ENCODE results near the gene ALX3. TPM values are rescaled to one million over a fixed set of nuclear protein-coding genes. Genes with fewer than 3 reads are reported as not detected.

The ALX3 gene
- total and polyA plus RNA-seq, 10 of the 15 experiments (the other 5 are each of a cell fraction or from before 2014, with no cell fraction given): not detected

- FAIRE-seq (no peak), ATAC-seq (no peak), DNase-seq (ENCODE audit: low read depth, low spot score) (no peak)
- ChIA-PET SMC1A (ENCODE audit: uncharacterized antibody, unreplicated experiment) (interaction anchor here (0.9 to 1.8 kb wide), 3 partner anchors 14 to 404 kb away, joined by 3 to 5 read pairs (median 3); no protein-coding TSS in a partner anchor), POLR2A (no interaction called here), CTCF (interaction anchor here (1.0 to 6.8 kb wide), 10 partner anchors 10 to 364 kb away, joined by 3 to 120 read pairs (median 4); no protein-coding TSS in a partner anchor), RAD21 (ENCODE audit: unreplicated experiment) (interaction anchor here (2.5 kb wide), 1 partner anchor 12 kb away, joined by 14 read pairs; no protein-coding TSS in a partner anchor)
- in situ Hi-C loops (cut with MboI) (no loop called here), intact Hi-C loops (cut with micrococcal nuclease; ENCODE audit: unreplicated experiment) (no loop called here)
- Histone ChIP-seq H2AFZ (ENCODE audit: control insufficient read depth, low read depth, low read length) (no peak overlapping the region), H3K9ac (ENCODE audit: control insufficient read depth, insufficient read depth, low read length) (no peak overlapping the region), H3K27ac (ENCODE audit: control insufficient read depth, insufficient read depth) (no peak overlapping the region), H3K36me3 (ENCODE audit: control insufficient read depth in 2 of 2, insufficient read depth in 2 of 2, low read length in 1 of 2) (no peaks in the 10 kb centered on the region), H3K27me3 (replicated peaks in 1 of 2; ENCODE audit: control insufficient read depth in 2 of 2, insufficient read depth in 2 of 2, low read length in 1 of 2) (peaks cover 0 to 9% of the 10 kb centered on the region in 2 experiments; a peak in 1 of 4 replicates), H3K4me3 (no peak overlapping the region), H3K79me2 (ENCODE audit: control insufficient read depth, insufficient read depth, low read length) (no peaks in the 10 kb centered on the region), H3K9me3 (replicated peaks; ENCODE audit: control insufficient read depth, insufficient read depth, low read length) (no peaks in the 10 kb centered on the region), H3K4me2 (ENCODE audit: control insufficient read depth, insufficient read depth) (no peak overlapping the region), H3K4me1 (ENCODE audit: control insufficient read depth, insufficient read depth, low read length) (no peaks in the 10 kb centered on the region), H4K20me1 (ENCODE audit: control insufficient read depth, insufficient read depth) (no peaks in the 10 kb centered on the region)
- WGBS (ENCODE audit: insufficient coverage, insufficient replicate concordance, low lambda C conversion rate, missing lambda C conversion rate): 40% methylated on average over 3 of the region's 3 CpGs
- no TSS peak for BruUV-seq (replicated peaks)
- TF ChIP-seq ZBED1 (IDR thresholded peaks at IDR 0.05; ENCODE audit: borderline replicate concordance) (no peak), NR2C2 (IDR thresholded peaks at IDR 0.05; ENCODE audit: borderline replicate concordance, control insufficient read depth, insufficient read length, low read depth) (no peak), SMAD5 (IDR thresholded peaks at IDR 0.05; ENCODE audit: low read depth) (no peak), FOS (IDR thresholded peaks at IDR 0.05; ENCODE audit: borderline replicate concordance, extremely low read depth, insufficient read length) (no peak), E4F1 (IDR thresholded peaks at IDR 0.05; ENCODE audit: borderline replicate concordance, partially characterized antibody) (no peak), CREB1 (IDR thresholded peaks at IDR 0.05; ENCODE audit: low read depth) (no peak), RCOR1 (conservative IDR thresholded peaks at IDR 0.05; ENCODE audit: low read depth, low read length) (no peak)
These were observed 21.3 kb upstream of the ALX3 start for GRCh38 chr1:110091791-110092190.

All from GM12878 (cell line).